ENCODE measurements around the gene DNM3. TPM values are rescaled to one million over a fixed set of nuclear protein-coding genes. Genes with fewer than 3 reads are reported as not detected.

The DNM3 gene
- total and polyA plus RNA-seq, 10 of the 15 experiments (the other 5 are each of a cell fraction or from before 2014, with no cell fraction given) = 0.03 to 1.5 (median 0.08) TPM; not detected in 3

- no peak for TF ChIP-seq CEBPZ (IDR thresholded peaks at IDR 0.05; ENCODE audit: low read depth, low read length)
- no peak for TF ChIP-seq JUNB (IDR thresholded peaks at IDR 0.05)
- no peak for TF ChIP-seq RELA (IDR thresholded peaks at IDR 0.05; ENCODE audit: borderline replicate concordance, partially characterized antibody)
- no peak for TF ChIP-seq CREM (IDR thresholded peaks at IDR 0.05; ENCODE audit: low read depth)
- TF ChIP-seq SREBF1 (IDR thresholded peaks at IDR 0.05; ENCODE audit: low read length) = no peak
- no peak for TF ChIP-seq PBX3 (IDR thresholded peaks at IDR 0.05; ENCODE audit: insufficient replicate concordance, low read depth, low read length)
- TF ChIP-seq PML (IDR thresholded peaks at IDR 0.05; ENCODE audit: low read length) = no peak
- TF ChIP-seq CBX5 (IDR thresholded peaks at IDR 0.05; ENCODE audit: low read depth) = no peak
- TF ChIP-seq GATAD2B (conservative IDR thresholded peaks at IDR 0.05; ENCODE audit: low read depth) = no peak
- TF ChIP-seq SREBF2 (IDR thresholded peaks at IDR 0.05; ENCODE audit: low read length) = no peak
- TF ChIP-seq RELB (IDR thresholded peaks at IDR 0.05; ENCODE audit: low read depth) = no peak
Observed at GRCh38 chr1:171863531-171863930, 22.2 kb downstream of the DNM3 start (continued).

Measured in GM12878 (cell line).